HEK293 (cell line): ENCODE results near the gene TSPAN2.

ENCODE experiments used
- CTCF ChIP-seq: fragments of 450-650 bp; formaldehyde crosslinking; IDR thresholded peaks from 2 replicates; pipeline ENCODE4 v1.5.1; 2016; ENCODE audit warnings: missing biosample characterization, missing genetic modification characterization
- INSM2 ChIP-seq: fragments of 450-650 bp; formaldehyde crosslinking; IDR thresholded peaks from 2 replicates; pipeline ENCODE4 v1.5.1; 2016; ENCODE audit warnings: missing biosample characterization, missing genetic modification characterization
- KLF1 ChIP-seq: fragments of 450-650 bp; formaldehyde crosslinking; IDR thresholded peaks from 2 replicates; pipeline ENCODE4 v1.5.1; 2016; ENCODE audit warnings: missing biosample characterization, missing genetic modification characterization
- KLF9 ChIP-seq: fragments of 450-650 bp; formaldehyde crosslinking; IDR thresholded peaks from 2 replicates; pipeline ENCODE4 v1.5.1; 2016; ENCODE audit warnings: missing biosample characterization, missing genetic modification characterization, low read depth
- MYNN ChIP-seq: fragments of 450-650 bp; formaldehyde crosslinking; IDR thresholded peaks from 2 replicates; pipeline ENCODE4 v1.5.1; 2016; ENCODE audit warnings: missing biosample characterization, missing genetic modification characterization, borderline replicate concordance
- ZBTB6 ChIP-seq: fragments of 450-650 bp; formaldehyde crosslinking; IDR thresholded peaks from 2 replicates; pipeline ENCODE4 v1.5.1; 2017; ENCODE audit warnings: missing biosample characterization, missing genetic modification characterization
- ZBTB7A ChIP-seq: fragments of 450-650 bp; formaldehyde crosslinking; IDR thresholded peaks from 2 replicates; pipeline ENCODE4 v1.5.1; 2016; ENCODE audit warnings: low read depth, missing biosample characterization, missing genetic modification characterization
- ZNF114 ChIP-seq: fragments of 450-650 bp; formaldehyde crosslinking; IDR thresholded peaks from 2 replicates; pipeline ENCODE4 v1.5.0; 2017; ENCODE audit warnings: missing biosample characterization, missing genetic modification characterization
- ZNF19 ChIP-seq: fragments of 450-650 bp; formaldehyde crosslinking; IDR thresholded peaks from 2 replicates; pipeline ENCODE4; 2016; ENCODE audit warnings: missing biosample characterization, missing genetic modification characterization, low read depth
- ZNF266 ChIP-seq: fragments of 450-650 bp; formaldehyde crosslinking; IDR thresholded peaks from 2 replicates; pipeline ENCODE4 v1.5.1; 2016; ENCODE audit warnings: missing biosample characterization, missing genetic modification characterization, low read depth
- ZNF292 ChIP-seq: fragments of 450-650 bp; formaldehyde crosslinking; IDR thresholded peaks from 2 replicates; pipeline ENCODE4 v1.5.1; 2016; ENCODE audit warnings: low read depth, missing biosample characterization, missing genetic modification characterization, borderline replicate concordance
- ZNF362 ChIP-seq: fragments of 450-650 bp; formaldehyde crosslinking; IDR thresholded peaks from 2 replicates; pipeline ENCODE4 v1.5.1; 2016; ENCODE audit warnings: missing biosample characterization, missing genetic modification characterization
- ZNF394 ChIP-seq: fragments of 450-650 bp; formaldehyde crosslinking; IDR thresholded peaks from 2 replicates; pipeline ENCODE4 v1.5.1; 2016; ENCODE audit warnings: missing biosample characterization, missing genetic modification characterization, mild to moderate bottlenecking, moderate library complexity, borderline replicate concordance
- ZNF501 ChIP-seq: fragments of 450-650 bp; formaldehyde crosslinking; IDR thresholded peaks from 2 replicates; pipeline ENCODE4 v1.5.1; 2016; ENCODE audit warnings: missing biosample characterization, missing genetic modification characterization
- ZNF555 ChIP-seq: fragments of 450-650 bp; formaldehyde crosslinking; conservative IDR thresholded peaks from 2 replicates; pipeline ENCODE4 v1.5.1; 2017; ENCODE audit warnings: missing biosample characterization, mild to moderate bottlenecking, missing genetic modification characterization, inconsistent platforms
- ZNF624 ChIP-seq: fragments of 450-650 bp; formaldehyde crosslinking; IDR thresholded peaks from 2 replicates; pipeline ENCODE4 v1.5.1; 2017; ENCODE audit warnings: missing biosample characterization, missing genetic modification characterization
- ZNF747 ChIP-seq: fragments of 450-650 bp; formaldehyde crosslinking; IDR thresholded peaks from 2 replicates; pipeline ENCODE4 v1.5.1; 2016; ENCODE audit warnings: missing biosample characterization, missing genetic modification characterization
- ZNF785 ChIP-seq: fragments of 450-650 bp; formaldehyde crosslinking; IDR thresholded peaks from 2 replicates; pipeline ENCODE4 v1.5.1; 2016; ENCODE audit warnings: missing biosample characterization, missing genetic modification characterization
- ZXDB ChIP-seq: fragments of 450-650 bp; formaldehyde crosslinking; IDR thresholded peaks from 2 replicates; pipeline ENCODE4 v1.5.1; 2016; ENCODE audit warnings: missing biosample characterization, missing genetic modification characterization
- TF ChIP-seq, protein P1 (sequence below): fragments of 450-650 bp; formaldehyde crosslinking; IDR thresholded peaks from 2 replicates; pipeline ENCODE4 v1.5.1; 2016; ENCODE audit warnings: missing biosample characterization, missing genetic modification characterization
- TF ChIP-seq, protein P2 (sequence below): fragments of 450-650 bp; formaldehyde crosslinking; optimal IDR thresholded peaks from 2 replicates; pipeline ENCODE3; 2016; ENCODE audit warnings: missing biosample characterization, mild to moderate bottlenecking, missing genetic modification characterization
- TF ChIP-seq, protein P3 (sequence below): fragments of 450-650 bp; formaldehyde crosslinking; IDR thresholded peaks from 2 replicates; pipeline ENCODE4 v1.5.1; 2017; ENCODE audit warnings: missing biosample characterization, missing genetic modification characterization
- TF ChIP-seq, protein P4 (sequence below): fragments of 450-650 bp; formaldehyde crosslinking; IDR thresholded peaks from 2 replicates; pipeline ENCODE4 v1.5.1; 2016; ENCODE audit warnings: missing biosample characterization, missing genetic modification characterization, borderline replicate concordance

TSPAN2 gene

DNA sequence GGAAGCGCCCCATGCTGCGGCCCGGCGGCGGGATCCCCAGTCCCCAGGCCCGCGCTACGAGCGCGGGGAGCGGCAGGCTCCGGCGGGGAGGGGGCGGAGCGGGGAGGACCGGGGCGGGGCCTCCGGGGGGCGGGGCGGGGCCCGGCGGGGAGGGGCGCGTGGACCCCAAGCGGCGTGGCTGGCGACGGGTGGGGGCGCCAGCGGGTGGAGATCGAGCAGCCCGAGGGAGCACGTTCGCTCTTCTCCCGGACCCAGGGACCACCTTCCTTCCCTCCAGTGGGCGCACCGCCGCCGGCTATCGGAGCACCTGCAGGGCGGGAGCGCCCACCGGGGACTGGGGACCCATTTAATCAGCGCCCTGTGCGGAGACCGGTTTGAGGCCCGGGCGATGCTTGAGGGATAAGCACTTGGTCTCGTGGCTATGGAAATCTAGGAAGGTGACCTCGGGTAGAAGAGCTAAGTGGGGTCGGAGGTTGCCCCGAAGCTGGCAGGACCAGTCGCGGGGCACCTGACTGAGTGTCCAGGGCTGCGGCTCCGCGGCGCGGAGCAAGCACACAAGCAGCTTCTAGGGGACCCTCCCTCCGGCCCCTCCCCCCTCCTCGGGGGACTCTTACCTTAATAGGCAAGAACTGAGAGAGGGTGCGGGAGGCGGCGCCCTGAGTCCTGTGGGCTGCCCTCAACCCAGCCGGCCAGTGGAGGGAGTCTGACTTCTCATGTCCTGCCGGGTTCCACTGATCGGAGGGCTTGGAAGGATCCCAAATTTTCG is at the start of gene TSPAN2 (continued):
- TF ChIP-seq ZNF555 (tag by site-specific recombination) = no peak
- no peak for TF ChIP-seq INSM2
- TF ChIP-seq ZNF266 = no peak
- TF ChIP-seq ZNF114 (tag by site-specific recombination) = no peak
- TF ChIP-seq ZBTB7A (tag by site-specific recombination) = 0 out of 2 replicates have a peak, but pooled peaks have one; percentile 30
- TF ChIP-seq, protein P1, sequence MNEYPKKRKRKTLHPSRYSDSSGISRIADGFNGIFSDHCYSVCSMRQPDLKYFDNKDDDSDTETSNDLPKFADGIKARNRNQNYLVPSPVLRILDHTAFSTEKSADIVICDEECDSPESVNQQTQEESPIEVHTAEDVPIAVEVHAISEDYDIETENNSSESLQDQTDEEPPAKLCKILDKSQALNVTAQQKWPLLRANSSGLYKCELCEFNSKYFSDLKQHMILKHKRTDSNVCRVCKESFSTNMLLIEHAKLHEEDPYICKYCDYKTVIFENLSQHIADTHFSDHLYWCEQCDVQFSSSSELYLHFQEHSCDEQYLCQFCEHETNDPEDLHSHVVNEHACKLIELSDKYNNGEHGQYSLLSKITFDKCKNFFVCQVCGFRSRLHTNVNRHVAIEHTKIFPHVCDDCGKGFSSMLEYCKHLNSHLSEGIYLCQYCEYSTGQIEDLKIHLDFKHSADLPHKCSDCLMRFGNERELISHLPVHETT (tag by site-specific recombination) = no peak
- TF ChIP-seq CTCF (tag by site-specific recombination) = no peak; the same call in 1 of the 2 replicates
- TF ChIP-seq, protein P2, sequence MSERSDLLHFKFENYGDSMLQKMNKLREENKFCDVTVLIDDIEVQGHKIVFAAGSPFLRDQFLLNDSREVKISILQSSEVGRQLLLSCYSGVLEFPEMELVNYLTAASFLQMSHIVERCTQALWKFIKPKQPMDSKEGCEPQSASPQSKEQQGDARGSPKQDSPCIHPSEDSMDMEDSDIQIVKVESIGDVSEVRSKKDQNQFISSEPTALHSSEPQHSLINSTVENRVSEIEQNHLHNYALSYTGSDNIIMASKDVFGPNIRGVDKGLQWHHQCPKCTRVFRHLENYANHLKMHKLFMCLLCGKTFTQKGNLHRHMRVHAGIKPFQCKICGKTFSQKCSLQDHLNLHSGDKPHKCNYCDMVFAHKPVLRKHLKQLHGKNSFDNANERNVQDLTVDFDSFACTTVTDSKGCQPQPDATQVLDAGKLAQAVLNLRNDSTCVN = peak; percentile 48
- no peak for TF ChIP-seq ZNF785
- no peak for TF ChIP-seq ZNF362 (tag by site-specific recombination)
- TF ChIP-seq ZXDB (tag by site-specific recombination) = peak; percentile 20; the same call in 1 of the 2 replicates
- TF ChIP-seq KLF1 (tag by site-specific recombination) = no peak; the same call in none of the 2 replicates
- peak; percentile 73; the same call in 1 of the 2 replicates for TF ChIP-seq ZNF501 (tag by site-specific recombination)
- TF ChIP-seq ZNF624 = no peak
- TF ChIP-seq ZNF292 (tag by site-specific recombination) = no peak
- TF ChIP-seq ZNF19 (tag by site-specific recombination) = no peak
- no peak; the same call in 1 of the 2 replicates for TF ChIP-seq ZNF394
- no peak for TF ChIP-seq ZBTB6
- TF ChIP-seq ZNF747 (tag by site-specific recombination) = no peak
- peak; percentile 95 for TF ChIP-seq MYNN (tag by site-specific recombination)
- TF ChIP-seq, protein P3, sequence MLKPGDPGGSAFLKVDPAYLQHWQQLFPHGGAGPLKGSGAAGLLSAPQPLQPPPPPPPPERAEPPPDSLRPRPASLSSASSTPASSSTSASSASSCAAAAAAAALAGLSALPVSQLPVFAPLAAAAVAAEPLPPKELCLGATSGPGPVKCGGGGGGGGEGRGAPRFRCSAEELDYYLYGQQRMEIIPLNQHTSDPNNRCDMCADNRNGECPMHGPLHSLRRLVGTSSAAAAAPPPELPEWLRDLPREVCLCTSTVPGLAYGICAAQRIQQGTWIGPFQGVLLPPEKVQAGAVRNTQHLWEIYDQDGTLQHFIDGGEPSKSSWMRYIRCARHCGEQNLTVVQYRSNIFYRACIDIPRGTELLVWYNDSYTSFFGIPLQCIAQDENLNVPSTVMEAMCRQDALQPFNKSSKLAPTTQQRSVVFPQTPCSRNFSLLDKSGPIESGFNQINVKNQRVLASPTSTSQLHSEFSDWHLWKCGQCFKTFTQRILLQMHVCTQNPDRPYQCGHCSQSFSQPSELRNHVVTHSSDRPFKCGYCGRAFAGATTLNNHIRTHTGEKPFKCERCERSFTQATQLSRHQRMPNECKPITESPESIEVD (tag by site-specific recombination) = no peak
- TF ChIP-seq KLF9 (tag by site-specific recombination) = peak; percentile 50
- TF ChIP-seq, protein P4, sequence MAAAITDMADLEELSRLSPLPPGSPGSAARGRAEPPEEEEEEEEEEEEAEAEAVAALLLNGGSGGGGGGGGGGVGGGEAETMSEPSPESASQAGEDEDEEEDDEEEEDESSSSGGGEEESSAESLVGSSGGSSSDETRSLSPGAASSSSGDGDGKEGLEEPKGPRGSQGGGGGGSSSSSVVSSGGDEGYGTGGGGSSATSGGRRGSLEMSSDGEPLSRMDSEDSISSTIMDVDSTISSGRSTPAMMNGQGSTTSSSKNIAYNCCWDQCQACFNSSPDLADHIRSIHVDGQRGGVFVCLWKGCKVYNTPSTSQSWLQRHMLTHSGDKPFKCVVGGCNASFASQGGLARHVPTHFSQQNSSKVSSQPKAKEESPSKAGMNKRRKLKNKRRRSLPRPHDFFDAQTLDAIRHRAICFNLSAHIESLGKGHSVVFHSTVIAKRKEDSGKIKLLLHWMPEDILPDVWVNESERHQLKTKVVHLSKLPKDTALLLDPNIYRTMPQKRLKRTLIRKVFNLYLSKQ (tag by site-specific recombination) = no peak
